Chondrocyte (in vitro differentiated cells): Measurements from ENCODE around the gene SNAP29. TPM values are rescaled to one million over a fixed set of nuclear protein-coding genes. Genes with fewer than 3 reads are reported as not detected.

Source experiments
- DNase-seq: peaks from one replicate; pipeline ENCODE4 v3.0.0; 2021; ENCODE audit warnings: mixed read lengths, low spot score
- H3K27ac Mint-ChIP-seq: one replicate; pipeline ENCODE4 v1.8.0; 2021; ENCODE audit warnings: mild to moderate bottlenecking, moderate library complexity, mixed read lengths; ENCODE audit not compliant: unreplicated experiment
- H3K27me3 Mint-ChIP-seq: 2 replicates; pipeline ENCODE4 v1.8.0; 2021; ENCODE audit warnings: low read depth, mixed read lengths
- H3K36me3 Mint-ChIP-seq: 2 replicates; pipeline ENCODE4 v1.8.0; 2021; ENCODE audit warnings: low read depth, mixed read lengths
- H3K4me1 Mint-ChIP-seq: 2 replicates; pipeline ENCODE4 v1.8.0; 2021; ENCODE audit warnings: low read depth, mild to moderate bottlenecking, mixed read lengths
- H3K4me3 Mint-ChIP-seq: one replicate; pipeline ENCODE4 v1.8.0; 2021; ENCODE audit warnings: mild to moderate bottlenecking, moderate library complexity, mixed read lengths; ENCODE audit not compliant: unreplicated experiment
- H3K9me3 Mint-ChIP-seq: 2 replicates; pipeline ENCODE4 v1.8.0; 2021; ENCODE audit warnings: low read depth, mixed read lengths
- long read RNA-seq: library from polyadenylated mRNA; stranded (forward); transcript quantifications from one replicate; pipeline ENCODE4 v2.0.0, GENCODE V29; 2021
- total RNA-seq: library from RNA; stranded (reverse); gene quantifications from 3 replicates; pipeline ENCODE4 v1.2.1, GENCODE V29; 2021
- TF ChIP-seq, protein P1 (sequence below): fragments of 200-600 bp; sonication (generic); IDR thresholded peaks from 2 replicates; pipeline ENCODE4 v1.5.0; 2021; ENCODE audit warnings: antibody characterized with exemption, mild to moderate bottlenecking, moderate library complexity

SNAP29 gene
- total RNA-seq: 25.3 to 26.3 TPM (median 25.8 TPM) in 3 replicates
- long read RNA-seq, full-length matches to known transcripts: 44 of 55 reads
- long read RNA-seq, partial matches to known transcripts: 8 of 55 reads
- long read RNA-seq, other reads (novel, unspliced or antisense): 3 of 55 reads

DNA sequence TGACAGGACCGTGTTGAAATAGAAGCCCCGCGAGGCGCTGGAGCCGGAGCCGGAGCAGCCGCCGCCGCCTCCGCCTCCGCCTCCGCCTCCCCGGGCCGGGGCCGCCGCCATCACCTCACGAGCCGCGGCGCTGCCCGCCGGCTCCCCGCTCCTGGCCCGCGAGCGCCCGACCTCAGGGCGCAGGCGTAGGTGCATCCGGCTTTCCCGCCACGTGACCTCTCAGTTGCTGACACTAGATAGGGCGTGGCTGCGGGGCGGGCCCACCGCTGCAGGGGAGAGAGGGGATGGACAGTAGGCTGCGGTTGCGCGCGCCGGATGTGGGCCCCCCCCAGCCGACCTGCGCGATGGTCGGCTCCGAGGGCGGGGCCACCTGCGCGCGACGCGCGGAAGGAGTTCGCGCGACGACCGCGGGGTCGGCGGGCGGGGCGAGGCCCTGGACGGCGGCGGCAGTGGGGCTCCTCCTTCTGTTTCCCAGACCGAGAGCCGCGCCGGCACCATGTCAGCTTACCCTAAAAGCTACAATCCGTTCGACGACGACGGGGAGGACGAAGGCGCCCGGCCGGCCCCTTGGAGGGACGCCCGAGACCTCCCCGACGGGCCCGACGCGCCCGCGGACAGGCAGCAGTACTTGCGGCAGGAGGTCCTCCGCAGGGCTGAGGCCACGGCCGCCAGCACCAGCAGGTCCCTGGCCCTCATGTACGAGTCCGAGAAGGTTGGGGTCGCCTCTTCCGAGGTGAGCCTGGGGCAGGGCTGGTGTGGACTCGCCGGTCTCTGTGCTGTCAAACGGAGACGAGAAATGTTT is at the start of gene SNAP29, which contains the start of gene PI4KA:
Gene SNAP29, plus strand, starts transcription at position 393 of the 802 bp plus-strand sequence. Its CDS starts 104 bp downstream, at position 497.
Gene PI4KA, minus strand, starts transcription at position 197 of the 802 bp plus-strand sequence. Its CDS starts 86 bp downstream, at position 111.
- H3K9me3 Mint-ChIP-seq: no peaks in the 10 kb centered on the region
- H3K27ac Mint-ChIP-seq: peak within 1 kb of the TSS; percentile 82
- DNase-seq: peak; percentile 99
- peak within 1 kb of the TSS; percentile 83 for H3K4me3 Mint-ChIP-seq
- TF ChIP-seq, protein P1, sequence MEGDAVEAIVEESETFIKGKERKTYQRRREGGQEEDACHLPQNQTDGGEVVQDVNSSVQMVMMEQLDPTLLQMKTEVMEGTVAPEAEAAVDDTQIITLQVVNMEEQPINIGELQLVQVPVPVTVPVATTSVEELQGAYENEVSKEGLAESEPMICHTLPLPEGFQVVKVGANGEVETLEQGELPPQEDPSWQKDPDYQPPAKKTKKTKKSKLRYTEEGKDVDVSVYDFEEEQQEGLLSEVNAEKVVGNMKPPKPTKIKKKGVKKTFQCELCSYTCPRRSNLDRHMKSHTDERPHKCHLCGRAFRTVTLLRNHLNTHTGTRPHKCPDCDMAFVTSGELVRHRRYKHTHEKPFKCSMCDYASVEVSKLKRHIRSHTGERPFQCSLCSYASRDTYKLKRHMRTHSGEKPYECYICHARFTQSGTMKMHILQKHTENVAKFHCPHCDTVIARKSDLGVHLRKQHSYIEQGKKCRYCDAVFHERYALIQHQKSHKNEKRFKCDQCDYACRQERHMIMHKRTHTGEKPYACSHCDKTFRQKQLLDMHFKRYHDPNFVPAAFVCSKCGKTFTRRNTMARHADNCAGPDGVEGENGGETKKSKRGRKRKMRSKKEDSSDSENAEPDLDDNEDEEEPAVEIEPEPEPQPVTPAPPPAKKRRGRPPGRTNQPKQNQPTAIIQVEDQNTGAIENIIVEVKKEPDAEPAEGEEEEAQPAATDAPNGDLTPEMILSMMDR: no peak
- peaks cover 37% of the 10 kb centered on the region for H3K4me1 Mint-ChIP-seq
- peaks cover under 1% of the 10 kb centered on the region for H3K36me3 Mint-ChIP-seq
- no peaks in the 10 kb centered on the region for H3K27me3 Mint-ChIP-seq

DNA sequence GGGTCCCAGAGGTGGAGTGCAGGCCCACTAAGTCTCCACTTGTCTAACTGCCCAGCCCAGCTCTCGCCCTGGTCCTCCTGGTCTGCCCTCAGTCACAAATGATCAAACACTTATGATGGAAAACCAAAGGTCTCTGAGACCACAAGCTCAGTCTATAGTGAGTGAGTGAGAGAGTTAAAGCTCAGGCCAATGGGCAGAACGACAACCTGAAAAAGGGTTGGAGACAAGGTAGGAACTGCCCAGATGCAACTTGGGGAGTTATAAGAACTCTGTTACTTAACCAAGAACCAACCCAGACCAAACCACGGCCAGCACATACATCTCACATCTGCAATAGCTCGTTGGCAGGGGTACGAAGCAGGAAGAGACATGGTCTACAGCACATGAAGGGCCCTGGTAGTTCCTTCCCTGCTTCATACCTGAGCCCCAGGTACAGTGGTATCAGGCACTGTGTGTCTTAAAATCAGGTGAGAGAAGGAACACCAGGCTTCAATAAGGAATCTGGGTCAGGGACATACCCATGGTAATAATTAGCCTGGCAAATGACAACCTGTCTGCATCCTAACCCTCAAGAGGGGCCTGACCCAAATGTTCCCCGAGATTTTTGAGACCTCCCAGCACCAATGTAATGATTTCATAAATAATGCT is 49.1 kb upstream of the SNAP29 start:
- Mint-ChIP-seq H3K27me3 (no peaks in the 10 kb centered on the region), H3K9me3 (no peaks in the 10 kb centered on the region), H3K4me3 (no peak overlapping the region), H3K27ac (no peak overlapping the region), H3K4me1 (peaks cover 13% of the 10 kb centered on the region), H3K36me3 (peaks cover 44% of the 10 kb centered on the region)
- TF ChIP-seq, protein P1: no peak
- DNase-seq: no peak

DNA sequence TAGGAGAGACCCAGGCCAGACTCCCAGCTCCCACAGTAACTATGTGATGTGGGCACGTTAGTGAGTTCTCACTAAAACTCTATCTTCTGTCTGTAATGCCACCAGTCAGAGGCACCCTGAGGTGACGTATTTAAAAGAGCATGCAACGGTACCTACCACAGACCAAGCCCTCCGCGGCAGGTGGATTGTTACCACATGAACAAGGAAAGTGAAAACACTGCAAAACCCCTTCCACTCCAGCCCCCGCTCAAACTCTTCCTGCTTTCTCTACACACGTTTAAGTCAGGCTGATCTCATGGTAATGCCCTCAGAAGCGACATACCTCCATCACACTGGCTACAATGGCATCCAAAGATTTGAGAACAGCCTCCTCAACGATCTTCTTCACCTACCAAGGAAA is 48.2 kb upstream of the SNAP29 start:
- Mint-ChIP-seq H3K9me3 (no peaks in the 10 kb centered on the region), H3K36me3 (peaks cover 48% of the 10 kb centered on the region), H3K27ac (no peak overlapping the region), H3K27me3 (no peaks in the 10 kb centered on the region), H3K4me1 (peaks cover 13% of the 10 kb centered on the region), H3K4me3 (no peak overlapping the region)
- TF ChIP-seq, protein P1: no peak
- DNase-seq: no peak

DNA sequence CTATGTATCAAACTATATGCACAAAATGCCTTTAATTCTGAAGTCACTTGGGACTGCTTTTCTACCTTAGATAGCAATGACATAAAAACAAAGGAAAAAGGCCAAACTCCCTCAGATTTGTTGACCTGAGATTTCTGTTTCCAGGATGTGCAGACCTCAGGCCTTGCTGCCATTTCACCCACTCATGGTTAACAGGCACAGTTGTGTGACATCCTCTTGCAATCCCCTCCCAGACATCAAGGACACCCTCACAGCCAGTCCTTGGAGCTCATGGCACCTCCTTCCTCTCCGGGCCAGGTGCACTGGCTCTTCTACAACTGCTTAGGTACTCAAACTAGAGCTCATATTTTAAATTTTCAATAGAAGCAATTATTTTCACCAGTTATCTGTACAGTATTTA is 47.6 kb upstream of the SNAP29 start:
- Mint-ChIP-seq H3K36me3 (peaks cover 47% of the 10 kb centered on the region), H3K27ac (no peak overlapping the region)

More for the DNA sequence above, 47.6 kb upstream of the SNAP29 start:
- Mint-ChIP-seq H3K4me1 (peaks cover 8% of the 10 kb centered on the region), H3K27me3 (no peaks in the 10 kb centered on the region), H3K9me3 (no peaks in the 10 kb centered on the region), H3K4me3 (no peak overlapping the region)
- DNase-seq: no peak
- TF ChIP-seq, protein P1: no peak
